Activated CD4-positive, alpha-beta T cell treated with anti-CD3 and anti-CD28 coated beads for 24 hours (primary cell): ENCODE measurements around the gene DDR2.

Experiments
- DNase-seq, 2 donors: peaks; one replicate each; pipeline ENCODE4 v3.0.0-alpha.2; 2020; ENCODE audit warnings: low read depth in 2 of 2

The DDR2 gene

GRCh38 chr1:162671664-162672410 lies 39.6 kb downstream of the DDR2 start:
- DNase-seq, result no peak

GRCh38 chr1:162672622-162673260 lies 40.5 kb downstream of the DDR2 start:
- DNase-seq, result no peak

GRCh38 chr1:162674034-162674608 lies 41.9 kb downstream of the DDR2 start:
- no peak for DNase-seq

- no peak for DNase-seq
These were observed 43.8 kb downstream of the DDR2 start for GRCh38 chr1:162676087-162676486.

- DNase-seq, result no peak
These were observed 44.5 kb downstream of the DDR2 start for GRCh38 chr1:162676750-162677149.

- no peak for DNase-seq
These were observed 45.5 kb downstream of the DDR2 start for GRCh38 chr1:162677607-162678371.

- no peak for DNase-seq
These were observed 46.2 kb downstream of the DDR2 start for GRCh38 chr1:162678439-162678838.

GRCh38 chr1:162679298-162679697 lies 47.0 kb downstream of the DDR2 start:
- no peak for DNase-seq

GRCh38 chr1:162680419-162681121 lies 48.3 kb downstream of the DDR2 start:
- no peak for DNase-seq

- DNase-seq, result no peak
These were observed 48.8 kb downstream of the DDR2 start for GRCh38 chr1:162681122-162681436.

GRCh38 chr1:162682013-162682419 lies 49.8 kb downstream of the DDR2 start:
- DNase-seq, result no peak

- DNase-seq, result no peak
These were observed 55.6 kb downstream of the DDR2 start for GRCh38 chr1:162687870-162688269.

- no peak for DNase-seq
These were observed 56.3 kb downstream of the DDR2 start for GRCh38 chr1:162688521-162688920.

GRCh38 chr1:162688931-162689330 lies 56.7 kb downstream of the DDR2 start:
- no peak for DNase-seq

- DNase-seq, result no peak
These were observed 57.7 kb downstream of the DDR2 start for GRCh38 chr1:162689745-162690671.

- DNase-seq, result no peak
These were observed 58.6 kb downstream of the DDR2 start for GRCh38 chr1:162690672-162691434.

GRCh38 chr1:162691999-162692575 lies 59.8 kb downstream of the DDR2 start:
- no peak for DNase-seq

GRCh38 chr1:162694911-162695310 lies 62.6 kb downstream of the DDR2 start:
- no peak for DNase-seq

- no peak for DNase-seq
These were observed 63.4 kb downstream of the DDR2 start for GRCh38 chr1:162695687-162696086.
